OCI-M1 (cell line): ENCODE data around the gene DYRK1A.
A peak's percentile ranks its signal among the peaks of the same experiment; 100 is the strongest.

Experiments used
- DNase-seq: peaks from one replicate; lab custom pipeline; 2025; lab: John Stamatoyannopoulos, UW

DYRK1A gene

DNA sequence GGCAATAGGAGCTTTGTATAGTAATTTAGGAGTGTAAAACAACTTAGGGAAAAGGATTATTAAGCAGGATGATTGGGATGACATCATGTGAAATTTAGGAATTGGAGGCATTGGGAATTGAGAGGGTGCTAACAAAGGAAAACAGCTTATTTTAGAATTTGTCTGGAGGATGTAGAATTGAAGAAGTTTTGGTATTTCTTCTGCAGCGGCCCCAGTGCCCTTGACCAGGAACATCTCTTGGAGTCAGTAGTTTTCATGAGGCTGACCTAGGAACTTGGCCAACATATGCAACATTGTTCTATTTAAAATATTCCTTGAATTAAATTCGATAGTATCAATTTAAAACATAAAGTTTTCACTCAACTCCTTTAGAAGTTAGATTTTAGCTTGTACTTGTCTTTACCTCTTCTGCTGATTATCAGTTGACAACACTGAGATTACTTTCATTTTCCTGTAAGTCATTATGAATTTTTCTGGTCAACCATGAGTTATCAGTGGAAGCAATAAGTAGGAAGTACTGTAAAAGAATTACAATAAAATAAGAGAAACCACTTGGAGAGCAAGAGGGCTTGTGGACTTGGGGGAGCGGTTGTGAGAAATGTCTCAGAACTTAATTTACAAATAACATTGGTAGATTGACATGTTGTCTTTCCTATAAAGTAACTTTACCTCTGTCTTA is 52.8 kb downstream of the DYRK1A start:
- DNase-seq, result peak; percentile 90

DNA sequence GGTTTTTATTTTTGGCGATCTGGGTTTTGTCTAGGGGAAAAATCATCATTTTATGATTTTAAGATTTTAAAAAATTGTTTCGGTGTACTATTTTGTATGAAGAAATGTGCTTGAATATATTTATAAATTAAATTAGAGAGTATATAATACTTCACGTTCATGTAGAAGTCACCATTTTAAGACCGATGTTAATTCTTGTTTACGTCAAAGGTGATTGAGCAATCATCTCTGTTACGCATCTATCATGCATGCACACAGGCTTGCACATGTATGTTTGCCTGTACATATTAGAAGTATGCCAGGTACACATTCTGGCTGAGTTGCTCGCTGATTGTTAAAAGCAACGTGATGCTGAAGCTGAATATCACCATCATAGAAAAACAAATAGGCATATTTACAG is 54.7 kb downstream of the DYRK1A start:
- no peak for DNase-seq

DNA sequence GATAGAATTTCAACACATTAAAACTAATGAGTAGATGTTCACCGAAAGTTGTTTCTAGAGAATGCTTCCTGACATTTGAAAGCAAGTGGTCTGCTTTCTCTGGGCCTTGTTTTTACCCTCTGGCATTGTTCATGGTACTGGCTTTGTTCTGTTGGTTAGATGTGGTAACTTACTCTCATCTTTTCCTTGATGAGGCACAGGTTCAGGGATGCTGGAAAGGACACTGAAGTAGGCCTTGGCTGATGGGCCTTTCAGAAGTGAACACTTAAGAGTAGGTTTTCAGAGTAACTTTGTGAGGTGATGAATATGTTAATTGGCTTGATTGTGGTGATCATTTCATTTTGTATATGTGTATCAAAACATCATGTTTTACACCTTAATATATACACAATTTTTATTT is 55.8 kb downstream of the DYRK1A start:
- no peak for DNase-seq

DNA sequence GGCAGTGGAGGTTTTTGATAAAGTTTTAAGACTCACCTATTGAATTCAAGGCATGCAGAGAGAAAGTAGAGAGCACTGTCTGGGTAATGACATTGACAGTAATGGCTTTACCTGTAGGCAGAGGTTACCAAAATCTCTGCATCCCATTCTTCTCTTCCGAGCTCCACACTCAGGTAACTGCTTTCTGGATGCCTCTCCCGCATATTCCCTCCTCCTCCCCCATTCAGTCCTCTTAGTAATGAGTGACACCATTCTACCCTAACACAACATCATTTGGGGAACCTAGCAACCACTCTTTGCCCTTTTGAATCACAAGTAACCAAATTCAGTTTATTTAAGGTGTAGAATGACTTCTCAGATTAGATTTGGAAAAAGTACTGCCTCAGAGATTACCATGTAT is 56.5 kb downstream of the DYRK1A start:
- no peak for DNase-seq

DNA sequence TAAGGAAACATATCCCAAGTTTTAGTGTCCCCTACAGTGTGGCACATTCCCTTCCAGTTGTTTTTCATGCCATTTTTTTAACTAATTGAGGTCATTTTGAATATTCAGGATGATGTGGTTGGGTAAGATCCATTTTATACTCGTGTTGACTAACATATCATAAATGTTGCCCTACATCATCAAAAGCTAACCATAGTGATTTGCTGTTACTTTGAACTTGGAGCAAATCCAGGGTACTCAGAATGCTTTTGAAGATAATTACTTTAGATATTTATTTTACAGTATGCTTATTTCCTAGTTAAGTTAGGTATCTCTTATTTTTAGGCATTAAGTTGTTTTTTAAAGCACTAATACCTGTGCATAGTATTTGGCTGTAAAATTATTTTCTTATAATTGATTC is 57.8 kb downstream of the DYRK1A start:
- no peak for DNase-seq

DNA sequence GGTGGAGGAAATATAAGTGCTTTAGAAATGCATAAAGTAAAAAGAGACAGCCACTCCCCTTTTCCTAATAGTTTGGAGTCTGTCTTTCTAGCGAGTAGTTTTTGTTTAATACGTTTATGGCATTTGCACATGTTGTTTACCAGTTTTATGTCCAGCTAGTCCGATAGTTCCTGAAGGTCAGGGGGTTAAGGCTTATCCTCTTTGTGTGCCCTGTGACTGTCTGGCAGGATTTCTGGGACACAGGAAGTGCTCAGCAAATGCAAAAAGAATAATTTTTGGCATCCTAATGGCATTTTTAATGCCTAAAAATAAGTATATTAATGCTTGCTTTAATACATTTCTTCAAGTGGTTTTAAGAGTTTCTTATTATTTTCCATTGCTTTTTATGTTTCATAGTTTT is 58.4 kb downstream of the DYRK1A start:
- no peak for DNase-seq

DNA sequence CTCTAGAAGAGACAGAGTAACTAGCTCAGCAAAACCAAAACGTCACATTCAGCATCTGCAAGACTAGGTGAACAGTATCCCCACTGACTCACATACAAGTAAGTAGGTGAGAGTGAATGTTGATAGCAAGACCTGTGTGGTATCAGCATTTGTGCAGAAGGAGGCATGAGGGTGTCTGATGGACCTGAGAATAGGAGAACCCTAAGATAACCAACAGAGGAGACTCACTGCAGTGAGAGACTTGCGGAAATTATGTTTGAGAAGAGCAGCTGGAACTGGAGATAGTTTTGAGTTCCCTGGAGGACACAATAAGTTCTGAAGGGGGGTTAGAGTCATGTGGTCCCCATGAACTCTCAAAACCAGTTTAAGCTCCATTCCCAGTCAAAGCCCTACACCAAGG is 59.1 kb downstream of the DYRK1A start:
- no peak for DNase-seq

DNA sequence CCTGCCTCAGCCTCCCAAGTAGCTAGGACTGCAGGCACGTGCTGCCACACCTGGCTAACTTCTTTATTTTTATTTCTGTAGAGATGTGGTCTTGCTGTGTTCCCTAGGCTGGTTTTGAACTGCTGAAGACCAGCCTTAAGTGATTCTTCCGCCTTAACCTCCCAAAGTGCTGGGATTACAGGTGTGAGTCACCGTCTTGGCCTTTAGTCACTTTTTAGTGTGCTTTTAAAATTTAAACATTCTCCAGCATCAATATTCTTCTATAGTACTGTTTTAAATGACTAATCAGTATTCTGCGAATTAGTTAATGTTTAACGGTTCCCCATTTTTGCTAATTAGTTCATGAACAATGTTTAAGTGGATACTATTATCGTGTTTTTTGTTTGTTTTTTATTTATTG is 60.6 kb downstream of the DYRK1A start:
- no peak for DNase-seq

DNA sequence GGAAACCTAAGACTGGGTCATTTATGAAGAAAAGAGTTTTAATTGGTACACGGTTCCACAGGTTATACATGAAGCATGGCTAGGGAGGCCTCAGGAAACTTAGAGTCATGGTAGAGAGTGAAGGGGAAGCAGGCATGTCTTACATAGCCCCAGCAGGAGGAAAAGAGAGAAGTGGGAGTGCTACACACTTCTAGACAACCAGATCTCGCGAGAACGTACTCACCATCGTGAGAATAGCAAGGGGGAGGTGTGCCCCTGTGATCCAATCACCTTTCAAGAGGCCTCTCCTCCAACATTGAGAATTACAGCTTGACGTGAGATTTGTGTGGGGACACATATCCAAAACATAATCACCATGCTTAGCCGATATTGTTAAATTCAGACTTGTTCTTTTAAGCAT is 62.8 kb downstream of the DYRK1A start:
- DNase-seq, result peak; percentile 46

DNA sequence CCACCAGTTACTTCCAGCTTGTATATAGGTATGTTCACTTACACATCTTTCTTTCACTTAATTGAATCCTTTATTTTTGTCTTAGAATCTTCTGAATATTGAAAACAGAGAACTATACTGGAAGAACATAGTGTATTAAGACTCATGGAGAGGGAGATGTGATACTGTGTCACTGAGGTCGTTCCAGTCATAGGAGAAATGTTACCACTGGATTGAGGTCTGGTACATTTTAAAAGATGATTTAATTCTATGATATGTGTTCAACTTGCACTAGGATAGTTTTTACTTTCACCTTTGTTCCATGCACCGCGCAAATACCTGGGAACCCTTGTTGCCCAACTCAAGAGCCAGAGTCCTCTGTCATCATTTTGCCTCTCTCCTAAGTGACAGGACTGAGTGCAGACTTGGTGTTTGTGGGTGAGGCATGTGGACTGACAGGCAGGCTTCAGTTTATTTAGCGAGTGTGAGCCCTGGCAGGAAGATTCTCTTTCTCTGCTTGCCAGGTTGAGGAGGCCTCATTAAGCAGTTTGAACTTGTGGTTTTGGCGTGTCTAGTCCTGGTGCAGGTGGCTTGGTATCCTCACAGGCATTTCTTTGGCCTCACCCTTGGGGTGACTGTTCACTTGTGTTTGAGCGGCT is 63.7 kb downstream of the DYRK1A start:
- no peak for DNase-seq

DNA sequence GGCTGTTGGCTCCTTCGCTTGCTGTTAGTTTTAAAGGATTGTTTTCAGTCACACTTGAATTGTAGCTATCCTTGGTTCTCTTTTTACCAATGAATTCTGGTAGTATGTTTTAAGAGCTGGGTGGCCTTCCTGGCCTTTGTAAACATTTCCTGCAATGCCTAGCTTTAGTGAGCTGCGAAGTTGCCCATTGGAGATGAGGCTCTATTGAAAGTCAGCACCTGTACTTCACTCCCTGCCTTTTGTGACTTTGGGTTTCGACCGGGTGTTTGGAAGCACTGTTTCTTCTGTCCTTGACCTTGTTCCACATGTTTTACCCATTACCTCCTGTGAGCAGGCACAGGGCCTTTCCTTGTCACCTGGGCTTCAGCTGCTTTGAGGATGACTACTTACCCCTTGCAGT is 64.7 kb downstream of the DYRK1A start:
- no peak for DNase-seq

DNA sequence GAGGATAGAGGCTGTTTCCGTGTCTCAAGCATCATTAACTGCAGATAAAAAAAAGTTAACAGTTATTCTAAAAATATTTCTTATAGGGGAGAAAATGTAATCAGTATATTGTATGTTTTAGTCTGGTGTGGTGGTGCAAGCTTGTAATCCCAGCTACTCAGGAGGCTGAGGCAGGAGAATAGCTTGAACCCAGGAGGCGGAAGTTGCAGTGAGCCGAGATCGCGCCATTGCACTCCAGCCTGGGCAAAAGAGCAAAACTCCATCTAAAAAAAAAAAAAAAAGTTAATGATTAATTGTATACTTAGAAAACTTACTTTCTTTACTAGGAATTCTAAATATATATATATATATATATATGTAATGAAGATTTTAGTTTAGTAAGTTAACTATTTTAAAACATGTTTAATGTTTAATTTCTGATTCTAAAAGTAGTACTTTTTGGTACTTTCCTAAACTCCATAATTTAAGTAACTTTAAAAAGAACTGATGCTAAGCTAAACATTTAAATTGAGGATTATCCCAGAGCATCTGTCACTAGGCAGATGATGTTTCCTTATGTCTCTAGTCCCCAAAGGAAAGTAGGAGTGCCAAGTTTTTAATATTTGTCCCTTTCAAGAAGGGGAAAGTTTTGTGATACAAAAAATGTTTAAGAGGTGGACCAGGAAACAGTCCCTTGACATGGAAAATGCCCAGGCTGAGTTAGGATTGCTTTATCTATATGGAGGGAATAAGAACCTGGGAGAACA is 66.3 kb downstream of the DYRK1A start:
- DNase-seq, result no peak

DNA sequence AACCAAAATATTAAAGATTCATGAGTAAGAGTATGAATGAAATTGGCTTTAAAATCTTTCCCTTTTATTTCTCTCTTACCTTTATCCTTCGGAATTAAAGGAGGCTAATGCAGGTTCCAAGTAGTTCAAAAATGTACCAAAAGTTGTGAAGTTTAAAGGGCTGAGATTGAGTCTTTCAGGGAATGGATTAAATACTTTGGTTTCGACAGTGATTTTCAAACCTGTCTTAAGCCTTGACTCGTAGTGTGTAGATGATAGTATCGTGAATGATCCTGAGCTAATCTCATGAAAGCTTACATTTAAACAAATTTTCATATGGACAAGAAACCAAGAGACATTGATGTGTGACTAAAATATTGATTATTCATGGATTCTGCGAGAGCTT is 66.9 kb downstream of the DYRK1A start:
- no peak for DNase-seq

DNA sequence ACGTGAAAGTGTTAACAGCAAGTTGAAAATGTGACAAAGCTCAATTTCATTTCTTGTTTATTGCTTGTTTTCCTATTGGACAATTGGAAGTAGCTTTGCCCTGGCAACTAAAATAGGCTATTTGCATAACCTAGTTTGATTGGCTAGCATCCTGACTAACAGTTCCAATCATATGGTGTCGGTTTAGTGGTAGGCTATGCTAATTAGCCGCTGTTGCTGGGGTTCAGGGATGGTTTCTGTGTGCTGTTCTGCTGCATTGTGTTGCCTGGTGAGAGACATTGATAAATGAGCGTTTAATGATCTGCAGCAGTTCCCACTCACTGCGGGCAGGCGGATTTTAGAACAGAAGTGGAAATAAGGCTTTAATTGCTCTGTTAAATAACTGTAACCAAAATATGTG is 68.5 kb downstream of the DYRK1A start:
- peak; percentile 99 for DNase-seq

DNA sequence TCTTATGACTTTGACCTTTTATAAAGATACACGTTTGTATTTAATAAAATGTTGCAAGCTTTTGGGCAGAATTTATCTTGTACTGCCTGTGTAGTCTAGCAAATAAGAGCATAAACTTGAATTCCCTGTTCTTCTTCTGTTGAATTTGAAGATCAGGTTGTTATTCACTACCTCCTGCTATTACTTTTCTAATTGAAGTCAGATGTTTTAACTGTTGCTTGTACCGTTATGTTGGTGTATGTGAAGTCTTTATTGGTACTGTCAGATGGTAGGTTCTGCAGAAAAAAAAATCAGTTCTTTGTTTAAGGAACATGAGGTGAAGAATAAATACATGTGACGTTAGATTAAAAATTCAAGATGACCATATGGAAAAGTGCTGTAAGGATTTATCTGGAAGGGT is 69.1 kb downstream of the DYRK1A start:
- DNase-seq, result no peak

DNA sequence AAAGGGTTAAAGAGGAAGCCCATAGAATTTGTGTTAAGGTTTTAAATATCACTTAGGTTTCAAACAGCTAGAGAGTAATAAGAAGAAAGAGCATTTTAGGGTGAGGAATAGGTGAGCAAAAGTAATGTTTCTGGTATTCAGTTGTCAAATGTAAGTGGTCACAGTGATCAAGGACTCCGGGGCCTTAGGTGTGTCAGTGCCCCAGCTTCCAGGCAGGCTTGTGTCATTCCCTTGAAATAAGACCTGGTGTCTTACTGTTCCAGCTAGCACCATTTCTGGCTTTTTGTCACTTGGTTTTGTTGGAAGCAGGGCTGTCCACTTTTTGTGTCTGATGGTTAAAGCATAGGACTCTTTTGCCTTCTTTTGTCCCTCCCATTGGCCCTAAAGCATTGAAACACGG is 69.6 kb downstream of the DYRK1A start:
- no peak for DNase-seq

DNA sequence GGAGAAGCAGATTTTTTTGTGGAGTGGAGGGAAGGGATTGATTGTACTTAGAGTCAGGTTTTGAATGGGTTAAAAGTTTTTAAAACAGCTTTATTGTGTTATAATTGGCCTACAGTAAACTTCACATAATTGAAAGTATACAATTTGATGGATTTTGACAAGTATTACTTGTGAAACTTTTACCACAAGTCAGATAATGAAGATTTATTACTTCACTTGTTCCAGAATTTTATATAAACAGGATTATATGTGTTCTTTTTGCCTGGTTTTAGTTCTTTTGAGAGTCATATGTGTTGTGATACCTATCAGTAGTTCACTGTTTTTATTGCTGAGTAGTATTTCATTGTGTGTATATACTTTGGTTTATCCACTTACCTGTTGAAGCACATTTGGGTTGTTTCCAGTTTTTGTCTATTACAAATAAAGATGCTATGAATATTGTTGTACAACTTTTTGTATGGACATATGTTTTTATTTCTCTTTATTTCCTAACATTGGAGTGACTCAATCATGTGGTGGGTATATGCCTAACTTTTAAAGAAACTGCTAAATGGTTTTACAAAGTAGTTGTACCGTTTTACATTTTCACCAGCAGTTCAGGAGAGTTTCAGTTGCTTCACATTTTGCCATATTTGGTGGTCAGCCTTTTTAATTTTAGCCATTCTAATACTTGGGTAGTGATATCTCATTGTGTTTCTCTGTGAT is 71.0 kb downstream of the DYRK1A start:
- DNase-seq, result peak; percentile 39

DNA sequence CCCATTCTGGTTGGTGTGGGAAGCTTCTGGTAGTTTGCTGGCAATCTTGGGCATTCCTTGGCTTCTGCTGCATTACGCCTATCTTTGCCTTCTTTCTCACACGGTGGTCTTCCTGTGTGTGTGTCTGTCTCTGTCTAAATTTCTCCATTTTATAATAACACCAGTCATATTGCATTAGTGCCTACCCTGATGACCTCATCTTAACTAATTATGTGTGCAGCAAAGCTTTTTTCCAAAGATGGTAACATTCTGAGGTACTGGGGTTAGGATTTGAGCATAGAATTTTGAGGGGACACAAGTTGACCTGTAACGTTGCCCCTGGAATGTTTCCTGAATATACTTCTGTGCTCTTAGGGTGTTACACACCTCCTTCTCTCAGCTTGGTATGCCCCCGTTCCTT is 77.1 kb downstream of the DYRK1A start:
- no peak for DNase-seq

DNA sequence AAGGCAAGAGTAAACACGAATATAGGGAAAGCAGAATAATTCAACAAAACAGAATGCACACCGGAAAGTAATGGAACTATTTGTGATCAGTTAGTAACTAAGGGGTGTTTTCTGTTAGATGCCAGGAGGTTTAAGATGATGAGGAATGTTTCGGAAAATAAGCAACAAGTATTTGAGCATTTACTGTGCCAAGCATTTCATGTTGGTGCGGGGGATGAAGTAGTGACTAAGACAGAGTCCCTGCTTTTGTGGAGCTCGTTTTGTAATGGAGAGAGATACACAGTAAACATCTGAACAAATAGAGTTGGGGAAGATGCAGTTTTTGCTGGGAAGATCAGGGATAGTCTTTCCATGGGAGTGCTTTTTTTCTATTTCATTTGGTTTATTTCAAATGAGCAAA is 78.7 kb downstream of the DYRK1A start:
- DNase-seq, result no peak

DNA sequence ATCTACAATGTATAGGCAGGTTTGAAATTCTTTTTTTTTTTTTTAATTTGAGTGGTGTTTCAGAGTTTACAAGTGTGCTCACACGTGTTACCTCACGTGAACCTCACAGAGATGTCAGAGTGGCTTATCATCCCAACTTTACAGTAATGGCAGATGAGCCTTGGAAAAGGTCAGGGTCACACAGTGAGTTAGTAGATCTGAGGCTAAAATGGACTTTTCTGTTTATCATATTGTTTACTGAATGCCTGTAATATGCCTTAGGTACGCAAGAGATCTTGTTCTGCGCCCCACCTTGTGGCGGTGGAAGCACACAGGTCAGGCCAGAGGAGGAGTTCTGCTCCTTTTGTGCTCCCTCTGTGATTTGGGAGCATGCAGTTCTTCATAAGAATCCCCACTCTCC is 80.0 kb downstream of the DYRK1A start:
- no peak for DNase-seq

DNA sequence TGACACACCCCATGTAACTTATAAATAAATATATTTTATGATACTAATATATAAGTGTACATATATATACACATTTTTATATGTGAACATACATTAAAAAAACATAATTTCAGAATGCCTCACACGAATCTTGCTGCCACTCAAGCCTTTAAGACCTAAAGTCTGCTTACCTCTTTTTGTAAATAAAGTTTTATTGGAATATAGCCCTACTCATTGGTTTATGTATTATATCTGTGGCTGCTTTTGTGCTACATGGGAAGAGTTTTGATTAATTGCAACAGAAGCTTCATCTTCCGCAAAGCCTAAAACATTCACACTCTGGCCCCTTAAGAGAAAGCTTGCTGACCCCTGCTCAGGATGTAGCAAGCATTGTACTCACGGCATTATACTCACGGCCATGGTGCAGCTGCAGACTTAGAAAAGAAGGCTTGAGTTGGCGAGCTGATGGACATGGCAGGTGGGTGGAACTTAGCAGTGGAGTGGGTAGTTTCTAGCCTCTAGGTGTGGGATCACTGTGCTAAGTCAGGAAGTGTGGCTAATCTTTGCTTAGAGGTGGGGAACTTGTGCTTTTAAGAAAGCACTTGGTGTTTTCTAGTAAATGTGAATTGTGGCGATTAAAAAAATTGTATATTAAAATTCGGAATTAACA is 80.8 kb downstream of the DYRK1A start:
- DNase-seq, result no peak

DNA sequence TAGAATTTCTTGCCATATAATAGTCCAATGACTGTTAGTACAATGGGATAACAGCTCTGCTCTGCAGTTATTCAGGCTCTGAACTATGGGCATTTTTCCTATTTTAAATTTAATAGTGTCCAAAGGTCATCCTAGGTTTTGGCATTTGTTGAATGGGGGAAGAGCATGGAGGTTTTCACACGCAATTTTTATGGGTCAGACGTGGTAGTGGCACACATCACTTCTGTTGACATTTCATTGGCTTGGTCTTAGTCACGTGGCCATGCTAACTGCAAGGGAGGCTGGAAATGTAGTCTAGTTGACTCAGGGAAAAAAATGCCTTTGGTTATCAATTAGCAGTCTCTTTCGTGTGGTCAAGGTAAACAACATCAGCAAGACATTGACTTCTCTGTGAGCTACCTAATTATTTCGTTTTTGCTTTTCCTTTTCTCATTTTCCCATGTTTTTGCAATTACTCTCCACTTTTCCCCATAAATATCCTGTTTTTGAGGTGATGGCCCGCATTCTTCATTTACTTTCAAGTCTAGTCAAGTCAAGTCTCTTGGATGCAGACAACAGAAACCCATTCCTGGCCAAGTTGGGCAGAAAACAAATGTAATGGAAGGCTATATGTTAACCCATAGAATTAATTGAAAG is 82.8 kb downstream of the DYRK1A start:
- DNase-seq, result no peak
